Measurements from ENCODE around the gene CRY2.
A peak's percentile ranks its signal among the peaks of the same experiment; 100 is the strongest.

CRY2 gene

GRCh38 chr11:45919806-45920530 lies 72.7 kb downstream of the CRY2 start:
- DNase-seq, result no peak

DNA sequence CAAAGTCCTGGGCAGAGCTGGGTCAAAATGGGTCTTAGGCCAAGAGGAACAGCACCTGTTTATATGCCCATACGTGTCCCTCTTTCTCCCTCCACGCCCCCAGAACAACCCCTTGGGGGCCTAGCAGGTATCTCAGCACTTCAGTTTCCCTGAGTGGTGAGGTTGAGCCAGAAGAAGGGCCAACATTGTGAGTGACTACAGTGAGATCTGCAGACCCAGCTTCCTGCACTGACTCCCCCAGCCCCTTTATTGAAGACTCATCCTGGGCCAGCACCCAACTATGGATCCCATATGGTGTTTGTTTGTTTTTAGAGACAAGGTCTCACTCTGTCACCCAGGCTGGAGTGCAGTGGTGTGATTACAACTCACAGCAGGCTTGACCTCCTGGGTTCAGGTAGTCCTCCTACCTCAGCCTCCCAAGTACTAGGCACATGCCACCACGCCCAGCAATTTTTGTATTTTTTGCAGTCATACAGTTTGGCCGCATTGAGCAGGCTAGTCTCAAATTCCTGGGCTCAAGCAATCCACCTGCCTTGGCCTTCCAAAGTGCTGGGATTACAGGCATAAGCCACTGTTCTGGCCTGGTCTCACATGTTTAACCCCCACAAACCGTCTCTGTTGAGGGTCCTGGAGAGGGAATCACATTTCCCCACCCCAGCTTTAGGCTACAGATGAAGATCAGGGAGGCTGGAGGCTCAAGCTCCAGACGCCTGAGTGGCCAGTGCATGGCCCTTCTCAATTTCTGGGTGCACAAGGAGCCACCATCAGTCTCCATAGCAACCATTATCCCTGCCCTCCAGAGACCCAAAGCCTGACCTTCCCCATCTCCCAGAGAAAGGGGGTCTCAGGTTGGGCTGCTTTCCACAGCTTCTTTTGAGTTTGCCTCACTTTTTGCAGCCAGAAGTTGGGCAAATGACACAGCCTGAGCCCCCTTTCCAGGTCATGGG lies 73.5 kb downstream of the CRY2 start:
- no peak for DNase-seq

DNA sequence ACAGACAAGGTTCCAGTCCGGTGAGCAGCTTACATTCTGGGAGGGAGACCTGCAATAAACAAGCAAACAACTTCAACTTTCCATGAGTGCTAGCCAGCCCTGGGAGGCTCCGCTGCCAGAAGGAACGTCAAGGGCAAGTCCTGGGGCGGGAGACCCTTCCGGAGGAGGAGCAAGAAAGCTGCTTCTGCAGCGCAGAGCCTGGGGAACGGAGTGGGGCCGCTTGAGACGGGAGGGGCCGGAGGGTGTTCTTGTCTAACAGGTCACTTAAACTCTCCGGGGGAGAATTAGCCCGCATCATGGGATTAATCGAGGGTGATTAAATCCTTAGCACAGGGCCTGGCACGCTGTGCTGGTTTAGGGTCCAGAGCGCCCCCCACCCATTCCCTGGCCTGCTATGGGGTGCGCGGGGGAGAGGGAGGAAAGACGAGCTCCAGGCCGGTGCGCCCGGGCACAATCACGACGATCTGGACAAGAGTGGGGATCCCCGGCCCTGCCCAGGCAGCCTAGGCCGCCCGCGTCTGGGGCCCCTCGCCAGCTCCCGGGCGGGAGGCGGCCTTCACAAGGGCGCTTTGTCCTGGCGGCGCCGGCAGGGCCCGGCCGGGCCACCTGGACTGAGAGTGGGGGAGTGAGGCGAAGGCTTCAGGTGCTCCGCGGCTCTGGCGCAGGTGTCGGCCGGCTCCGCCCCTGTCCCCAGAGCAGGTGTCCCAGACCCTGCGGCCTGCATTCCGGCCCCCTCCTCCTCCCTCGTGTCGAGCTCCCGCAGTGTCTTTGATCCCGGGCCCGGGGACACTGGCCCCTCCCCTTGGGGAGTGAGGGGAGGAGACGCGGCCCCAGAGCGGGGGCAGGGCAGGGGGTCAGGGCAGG lies 74.5 kb downstream of the CRY2 start:
- DNase-seq, result no peak

DNA sequence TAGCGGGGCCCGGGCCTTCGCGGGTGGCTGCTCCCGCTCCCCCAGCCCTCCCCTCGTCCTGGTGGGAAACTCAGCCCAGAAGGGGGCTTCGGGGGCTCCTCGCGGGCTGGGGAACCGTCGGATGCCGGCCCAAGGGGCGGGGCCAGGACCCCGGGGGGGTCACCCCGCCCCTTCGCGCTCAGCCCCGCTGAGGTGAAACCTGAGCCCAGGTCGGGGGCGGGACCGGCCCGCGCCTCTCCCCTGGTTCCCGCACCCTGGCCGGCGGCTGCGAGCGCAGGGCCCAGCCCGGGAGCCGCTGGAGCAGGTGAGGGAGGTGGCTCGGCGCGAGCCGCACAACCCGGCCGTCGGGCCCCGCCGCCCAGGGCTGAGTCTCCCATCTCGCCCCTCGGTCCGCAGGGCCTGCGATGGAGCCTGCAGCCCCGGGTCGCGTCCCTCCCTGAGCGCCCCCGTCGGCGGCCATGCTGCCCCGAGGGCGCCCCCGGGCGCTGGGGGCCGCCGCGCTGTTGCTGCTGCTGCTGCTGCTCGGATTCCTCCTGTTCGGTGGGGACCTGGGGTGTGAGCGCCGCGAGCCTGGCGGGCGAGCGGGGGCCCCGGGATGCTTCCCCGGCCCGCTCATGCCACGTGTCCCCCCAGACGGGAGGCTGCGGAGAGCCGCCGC lies 75.3 kb downstream of the CRY2 start, which contains the start of gene LARGE2:
TSS of gene LARGE2 (plus strand) at position 232 of the 658 bp plus-strand sequence. CDS start at position 459, 227 bp downstream.
- no peak for DNase-seq

DNA sequence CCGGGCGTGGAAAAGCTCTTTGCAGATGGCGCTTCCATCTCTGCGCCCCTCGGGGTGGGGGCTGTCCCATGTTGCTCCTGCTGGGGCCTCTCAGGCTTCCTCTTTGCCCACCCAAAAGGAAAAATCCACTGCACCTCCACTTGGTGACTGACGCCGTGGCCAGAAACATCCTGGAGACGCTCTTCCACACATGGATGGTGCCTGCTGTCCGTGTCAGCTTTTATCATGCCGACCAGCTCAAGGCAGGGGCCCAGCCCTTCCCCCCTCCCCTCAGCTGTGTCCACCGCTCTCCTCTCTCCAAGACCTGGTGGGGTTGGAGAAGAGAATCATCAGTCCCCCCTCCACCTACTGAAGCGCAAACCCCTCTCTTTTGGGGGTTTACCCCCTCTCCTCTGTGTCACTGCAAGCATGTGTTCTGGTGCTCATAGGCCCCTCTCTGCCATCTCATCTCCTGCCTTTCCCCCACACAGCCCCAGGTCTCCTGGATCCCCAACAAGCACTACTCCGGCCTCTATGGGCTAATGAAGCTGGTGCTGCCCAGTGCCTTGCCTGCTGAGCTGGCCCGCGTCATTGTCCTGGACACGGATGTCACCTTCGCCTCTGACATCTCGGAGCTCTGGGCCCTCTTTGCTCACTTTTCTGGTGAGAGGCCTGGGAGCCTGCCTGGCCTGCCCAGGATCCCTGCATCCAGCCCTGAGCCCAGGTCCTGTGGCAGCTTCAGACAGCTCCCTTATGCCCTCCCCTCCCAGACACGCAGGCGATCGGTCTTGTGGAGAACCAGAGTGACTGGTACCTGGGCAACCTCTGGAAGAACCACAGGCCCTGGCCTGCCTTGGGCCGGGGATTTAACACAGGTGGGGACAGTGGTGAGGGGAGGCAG lies 77.0 kb downstream of the CRY2 start:
- DNase-seq, result no peak

GRCh38 chr11:45924927-45925326 lies 77.7 kb downstream of the CRY2 start:
- DNase-seq, result no peak

GRCh38 chr11:45925550-45925949 lies 78.3 kb downstream of the CRY2 start:
- DNase-seq, result no peak

GRCh38 chr11:45926001-45926401 lies 78.7 kb downstream of the CRY2 start:
- DNase-seq, result no peak

GRCh38 chr11:45926536-45927331 lies 79.5 kb downstream of the CRY2 start:
- no peak for DNase-seq

DNA sequence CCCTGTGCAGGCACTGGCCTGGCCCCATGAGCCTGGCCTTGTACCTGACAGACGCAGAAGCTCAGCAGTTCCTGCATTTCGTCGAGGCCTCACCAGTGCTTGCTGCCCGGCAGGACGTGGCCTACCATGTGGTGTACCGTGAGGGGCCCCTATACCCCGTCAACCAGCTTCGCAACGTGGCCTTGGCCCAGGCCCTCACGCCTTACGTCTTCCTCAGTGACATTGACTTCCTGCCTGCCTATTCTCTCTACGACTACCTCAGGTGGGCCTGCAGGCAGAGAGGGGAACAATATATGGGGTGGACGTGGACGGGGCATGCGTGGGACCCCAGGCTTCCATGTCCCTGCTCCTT lies 80.0 kb downstream of the CRY2 start:
- DNase-seq, result no peak

DNA sequence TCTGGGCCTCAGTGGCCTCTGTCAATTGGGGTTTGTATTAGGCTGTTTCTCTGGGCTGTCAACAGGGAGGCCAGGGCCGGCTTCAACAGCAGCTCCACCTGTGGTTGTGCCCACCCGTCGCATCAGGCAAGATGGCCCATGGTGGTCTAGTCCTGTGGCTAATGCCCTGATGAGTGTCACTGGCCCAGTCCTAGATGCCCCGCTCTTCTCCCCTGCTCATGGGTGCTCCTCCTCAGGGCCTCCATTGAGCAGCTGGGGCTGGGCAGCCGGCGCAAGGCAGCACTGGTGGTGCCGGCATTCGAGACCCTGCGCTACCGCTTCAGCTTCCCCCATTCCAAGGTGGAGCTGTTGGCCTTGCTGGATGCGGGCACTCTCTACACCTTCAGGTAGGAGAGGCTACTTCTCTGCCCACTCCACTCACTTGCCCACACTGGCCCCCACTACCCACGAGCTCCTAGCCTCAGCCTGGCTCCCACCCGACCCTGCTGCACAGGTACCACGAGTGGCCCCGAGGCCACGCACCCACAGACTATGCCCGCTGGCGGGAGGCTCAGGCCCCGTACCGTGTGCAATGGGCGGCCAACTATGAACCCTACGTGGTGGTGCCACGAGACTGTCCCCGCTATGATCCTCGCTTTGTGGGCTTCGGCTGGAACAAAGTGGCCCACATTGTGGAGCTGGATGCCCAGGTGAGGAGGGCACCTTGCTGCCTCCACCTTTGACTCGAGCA lies 80.6 kb downstream of the CRY2 start:
- DNase-seq, result no peak

DNA sequence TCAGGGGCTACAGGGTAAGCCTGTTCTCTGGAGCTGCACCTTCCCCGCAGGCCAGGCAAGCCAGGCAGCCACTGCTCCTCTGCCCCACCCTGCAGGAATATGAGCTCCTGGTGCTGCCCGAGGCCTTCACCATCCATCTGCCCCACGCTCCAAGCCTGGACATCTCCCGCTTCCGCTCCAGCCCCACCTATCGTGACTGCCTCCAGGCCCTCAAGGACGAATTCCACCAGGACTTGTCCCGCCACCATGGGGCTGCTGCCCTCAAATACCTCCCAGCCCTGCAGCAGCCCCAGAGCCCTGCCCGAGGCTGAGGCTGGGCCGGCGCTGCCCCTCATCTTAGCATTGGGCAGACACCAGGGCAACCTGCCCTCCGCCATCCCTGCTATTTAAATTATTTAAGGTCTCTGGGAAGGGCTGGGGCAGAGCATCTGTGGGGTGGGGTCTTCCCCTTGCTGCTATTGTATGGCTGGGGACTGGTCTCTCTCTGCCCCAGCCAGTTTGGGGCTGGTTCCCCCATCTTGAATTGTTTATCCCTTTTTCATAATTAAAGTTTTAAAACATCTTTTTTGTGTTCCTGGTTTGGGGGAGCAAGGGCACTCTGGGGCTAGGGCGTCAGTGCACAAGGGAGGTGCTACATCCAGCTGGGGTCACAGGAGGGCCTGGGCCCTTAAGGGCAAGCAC lies 81.4 kb downstream of the CRY2 start:
- DNase-seq, result no peak

DNA sequence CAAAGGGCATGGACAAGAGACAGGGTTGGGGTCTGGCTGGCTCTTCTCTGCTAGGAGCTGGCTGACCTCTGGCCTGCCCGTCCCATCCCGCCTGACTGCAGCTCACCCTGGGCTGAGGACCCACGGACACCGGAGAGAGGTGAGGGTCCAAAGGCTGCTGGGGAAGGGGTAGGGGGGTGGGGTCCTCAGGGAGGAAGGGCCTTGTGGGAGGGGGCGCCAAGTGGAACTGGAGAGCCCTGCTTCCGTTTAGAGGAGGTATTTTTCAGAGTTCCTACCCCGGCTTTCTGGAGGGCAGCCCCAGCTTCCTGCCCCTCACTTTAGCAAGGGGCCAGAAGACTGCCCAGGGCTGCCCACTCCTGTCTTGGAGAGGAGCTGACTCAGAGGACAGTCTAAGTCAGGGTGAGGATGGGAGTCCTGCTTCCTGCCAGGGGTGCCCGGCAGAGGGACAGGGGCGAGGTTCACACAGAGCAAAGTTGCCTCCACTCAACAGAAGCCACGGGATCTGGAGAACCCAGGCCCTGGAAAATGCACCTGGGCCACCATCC lies 82.3 kb downstream of the CRY2 start:
- DNase-seq, result no peak

DNA sequence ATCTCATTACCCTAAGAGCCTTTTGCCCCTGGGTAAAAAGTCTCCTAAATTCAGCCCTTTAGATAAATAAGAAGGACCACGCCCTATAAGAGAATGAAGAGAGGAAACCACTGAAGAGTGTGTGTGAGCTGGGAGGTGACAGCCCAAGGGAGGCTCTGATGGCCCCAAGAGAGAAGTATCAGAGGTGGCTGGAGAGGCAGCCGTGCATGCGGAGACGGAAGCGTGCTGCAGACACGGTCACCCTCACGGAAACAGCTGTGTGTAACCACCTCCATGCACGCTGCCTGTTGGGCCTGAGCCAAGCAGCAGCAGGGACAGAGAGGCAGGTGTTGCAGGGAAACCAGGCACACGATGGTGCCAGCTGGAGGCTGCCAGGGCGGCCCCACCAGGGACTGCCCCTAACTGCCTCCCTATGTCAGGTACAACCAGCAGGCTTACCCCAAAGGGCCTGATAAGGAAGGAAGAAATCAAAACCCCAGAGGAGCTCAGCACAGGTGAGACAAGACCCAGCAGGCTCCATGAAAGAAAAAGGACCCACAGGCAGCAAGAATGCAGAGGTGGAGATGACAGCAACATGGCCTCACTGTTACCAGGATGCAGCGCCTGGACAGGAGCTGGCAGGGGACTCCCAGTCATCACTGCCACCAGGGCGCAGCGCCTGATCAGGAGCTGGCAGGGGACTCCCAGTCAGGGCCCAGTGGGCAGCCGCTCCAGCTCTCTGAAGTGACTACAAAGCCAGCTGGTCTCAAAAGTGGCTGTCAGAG lies 82.9 kb downstream of the CRY2 start:
- DNase-seq, result peak; percentile 26

DNA sequence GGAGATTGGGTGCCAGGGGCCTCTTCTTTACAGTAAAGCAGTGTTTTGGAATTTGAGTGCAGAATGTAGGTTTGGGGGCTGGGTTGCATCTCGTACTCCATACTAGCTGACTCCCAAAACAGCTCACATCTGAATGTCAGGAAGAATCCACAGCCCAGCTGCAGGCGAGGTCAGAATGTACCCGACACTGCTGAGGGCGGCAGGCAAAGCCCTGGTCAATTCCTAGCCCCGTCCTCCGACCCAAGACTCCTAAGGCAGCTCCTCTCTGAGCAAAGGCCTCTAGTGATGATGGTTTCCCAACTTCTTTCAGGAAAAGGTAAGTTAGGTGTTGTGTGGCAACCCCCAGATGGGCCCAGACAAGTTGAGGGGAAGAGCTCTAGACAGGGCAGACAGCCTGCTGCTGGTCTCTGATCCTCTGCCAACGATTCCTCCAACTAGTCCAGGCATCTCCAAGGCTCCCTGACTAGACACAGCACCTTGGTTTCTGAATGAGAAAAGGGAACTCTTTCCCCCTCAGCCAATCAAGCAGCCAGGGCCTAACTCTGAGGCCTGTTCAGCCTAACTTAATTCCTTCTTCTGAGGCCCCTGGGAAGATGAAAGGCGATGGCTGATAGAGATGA lies 83.8 kb downstream of the CRY2 start:
- DNase-seq, result no peak

DNA sequence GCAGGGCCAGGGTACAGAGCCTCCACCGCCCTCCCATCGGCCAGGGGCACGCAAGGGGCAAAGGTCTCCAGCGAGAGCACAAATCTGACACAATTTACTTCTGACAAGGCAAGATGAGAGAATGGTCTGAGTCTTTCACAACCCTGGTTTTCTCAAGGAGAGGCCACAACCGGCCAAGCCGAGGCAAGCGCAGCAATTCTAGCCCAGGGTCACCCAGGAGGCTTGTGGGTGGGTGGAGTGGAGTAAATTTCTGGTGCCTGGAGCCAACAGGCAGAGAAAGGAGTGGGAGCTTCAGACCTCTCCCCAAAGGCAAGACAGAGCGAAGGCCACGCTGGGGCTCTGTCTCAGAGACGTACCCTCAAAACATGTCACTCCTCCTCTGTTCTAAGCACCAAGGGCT lies 84.5 kb downstream of the CRY2 start:
- no peak for DNase-seq

- DNase-seq, result no peak
Observed at GRCh38 chr11:45932217-45932616, 84.9 kb downstream of the CRY2 start.

All from activated CD4-positive, alpha-beta T cell treated with anti-CD3 and anti-CD28 coated beads, Interleukin-2, amount 50 U/mL, for 16 hours (primary cell).